Vagina (tissue), 2 donors: ENCODE data around the gene PIK3R6.

ENCODE experiments used
- CTCF ChIP-seq, 3 experiments: fragments of 450-650 bp in 2 of 3; fragments of 200-600 bp in 1 of 3; sonication (generic) in 1 of 3; IDR thresholded peaks; one replicate each; pipeline ENCODE4 v1.5.1; 2017 to 2019; ENCODE audit warnings: antibody characterized with exemption in 3 of 3, mild to moderate bottlenecking in 2 of 3, moderate library complexity in 2 of 3
- POLR2AphosphoS5 ChIP-seq, 2 donors: sonication (generic); formaldehyde crosslinking; IDR thresholded peaks; one replicate each; pipeline ENCODE4 v1.9.0; 2017; ENCODE audit warnings: antibody characterized with exemption in 2 of 2, mild to moderate bottlenecking in 2 of 2, low read depth in 1 of 2; ENCODE audit not compliant: insufficient read depth in 1 of 2

GRCh38 chr17:8766731-8767130 lies 100.7 kb downstream of the PIK3R6 start:
- no peak for TF ChIP-seq CTCF (IDR thresholded peaks at IDR 0.05)
- TF ChIP-seq POLR2AphosphoS5 (IDR thresholded peaks at IDR 0.05; ENCODE audit: insufficient read depth in 1 of 2, low read depth in 1 of 2): no peak
